ENCODE data around the gene CCT7. TPM values are rescaled to one million over a fixed set of nuclear protein-coding genes. Genes with fewer than 3 reads are reported as not detected.
"Not testable (repeated sequence)": the region's sequence is repeated elsewhere in the genome, so short reads cannot be mapped to it uniquely, and the experiment has no call there.

CCT7 gene
- total RNA-seq, 1 donor from 2014 or later = 188 TPM

DNA sequence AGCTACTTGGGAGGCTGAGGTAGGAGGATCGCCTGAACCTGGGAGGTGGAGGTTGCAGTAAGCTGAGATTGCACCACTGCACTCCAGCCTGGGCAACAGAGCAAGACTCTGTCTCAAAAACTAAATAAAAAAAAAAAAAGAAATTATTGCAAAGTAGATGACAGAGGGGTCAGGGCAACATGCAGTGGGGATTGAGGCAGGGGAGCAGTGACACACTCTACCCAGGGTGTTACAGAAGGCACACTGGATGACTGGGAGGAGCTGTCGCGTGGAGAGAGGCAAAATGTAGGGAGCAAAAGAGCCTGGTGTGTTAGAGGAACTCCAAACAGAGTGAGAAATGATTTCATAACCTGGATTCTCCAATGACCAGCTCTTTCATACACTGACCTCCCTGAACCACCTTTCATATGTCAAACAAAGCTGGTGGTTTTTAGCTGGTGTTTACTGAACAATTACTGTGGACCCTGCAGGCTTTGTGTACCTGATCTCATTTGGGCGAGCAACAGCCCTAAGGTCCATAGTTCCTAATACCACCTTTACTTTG is 28.1 kb downstream of the CCT7 start:
- Histone ChIP-seq H3K4me1 (no peaks in the 10 kb centered on the region), H3K9me3 (no peaks in the 10 kb centered on the region), H3K27ac (no peak overlapping the region), H3K36me3 (no peaks in the 10 kb centered on the region), H3K4me3 (no peak overlapping the region), H3K27me3 (no peaks in the 10 kb centered on the region)
- TF ChIP-seq POLR2A (IDR thresholded peaks at IDR 0.05) (no peak), POLR2AphosphoS5 (IDR thresholded peaks at IDR 0.05; ENCODE audit: insufficient read depth in 1 of 2, low read depth in 1 of 2) (no peak), CTCF (IDR thresholded peaks at IDR 0.05) (no peak)
- intact Hi-C loops (cut with DNase I) = no loop called here
- no peak for DNase-seq (ENCODE audit: extremely low spot score in 2 of 2)

DNA sequence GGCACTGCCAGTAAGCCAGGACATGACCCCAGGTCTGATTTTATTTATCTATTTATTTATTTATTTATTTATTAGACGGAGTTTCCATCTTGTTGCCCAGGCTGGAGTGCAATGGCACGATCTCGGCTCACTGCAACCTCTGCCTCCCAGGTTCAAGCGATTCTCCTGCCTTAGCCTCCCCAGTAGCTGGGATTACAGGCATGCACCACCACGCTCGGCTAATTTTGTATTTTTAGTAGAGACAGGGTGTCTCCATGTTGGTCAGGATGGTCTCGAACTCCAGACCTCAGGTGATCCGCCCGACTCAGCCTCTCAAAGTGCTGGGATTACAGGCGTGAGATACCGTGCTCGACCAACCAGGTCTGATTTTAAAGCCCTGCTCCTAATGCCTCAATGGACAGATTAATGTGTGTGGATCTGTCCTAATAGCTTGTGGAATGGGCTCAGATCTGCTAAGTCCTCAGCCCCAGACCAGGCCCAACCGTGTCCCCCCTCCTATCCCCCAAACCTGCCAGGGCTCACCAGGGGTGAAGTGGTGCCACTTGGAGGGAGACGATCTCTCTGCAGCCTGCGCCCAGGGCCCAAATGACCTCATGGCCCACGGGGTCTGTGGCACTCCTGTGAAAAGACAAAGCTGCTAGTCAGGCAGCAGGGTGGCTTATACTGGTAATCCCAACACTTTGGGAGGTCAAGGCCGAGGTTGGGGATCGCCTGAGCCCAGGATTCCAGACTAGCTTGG is 28.8 kb downstream of the CCT7 start:
- H3K27me3 ChIP-seq; H3K4me3 ChIP-seq; DNase-seq (ENCODE audit: extremely low spot score in 2 of 2); H3K27ac ChIP-seq; intact Hi-C loops (cut with DNase I); H3K9me3 ChIP-seq; H3K36me3 ChIP-seq; H3K4me1 ChIP-seq: not testable (repeated sequence)

DNA sequence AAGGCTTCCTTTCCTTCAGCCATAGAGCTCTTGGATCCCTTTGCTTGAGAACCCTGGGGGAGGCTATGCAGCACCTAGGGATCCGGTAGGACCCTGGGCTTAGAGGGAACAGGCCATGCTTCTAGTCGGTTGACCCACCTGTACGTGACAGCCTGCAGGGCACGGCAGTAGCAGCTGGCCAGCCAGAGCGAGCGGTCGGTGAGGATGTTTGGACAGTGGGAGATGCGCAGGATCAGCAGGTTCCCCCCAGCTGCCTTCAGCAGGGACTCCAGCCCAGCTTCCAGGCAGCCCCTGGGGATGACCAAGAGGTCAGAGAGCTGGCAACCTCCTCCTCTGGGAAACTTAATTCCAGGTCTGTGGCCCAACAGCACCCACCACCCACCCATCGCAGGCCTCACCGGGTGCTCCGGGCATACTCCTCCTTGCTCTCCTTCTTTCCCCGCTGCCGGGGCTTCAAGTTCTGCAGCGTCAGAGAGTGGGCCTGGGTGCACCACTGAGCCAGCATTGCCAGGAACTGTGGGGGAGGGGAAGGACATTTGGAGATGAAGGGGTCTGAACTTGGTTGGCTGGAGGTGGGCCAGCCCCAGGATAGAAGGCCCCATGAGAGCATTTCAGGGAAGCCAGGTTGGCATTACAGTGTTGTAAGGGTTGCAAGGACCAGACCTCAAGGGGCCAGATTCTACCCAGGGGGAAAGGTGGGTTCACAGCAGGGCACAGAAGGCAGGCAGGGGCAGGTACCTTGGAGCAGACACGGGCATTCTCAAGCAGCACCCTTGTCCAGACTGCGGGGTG is 29.6 kb downstream of the CCT7 start:
- no peak overlapping the region for H3K27ac ChIP-seq
- H3K27me3 ChIP-seq = no peaks in the 10 kb centered on the region
- TF ChIP-seq POLR2AphosphoS5 (IDR thresholded peaks at IDR 0.05; ENCODE audit: insufficient read depth in 1 of 2, low read depth in 1 of 2) (no peak), POLR2A (IDR thresholded peaks at IDR 0.05) (no peak), CTCF (IDR thresholded peaks at IDR 0.05) (no peak)
- H3K4me3 ChIP-seq = no peak overlapping the region
- DNase-seq (ENCODE audit: extremely low spot score in 2 of 2) = no peak
- peaks cover 6% of the 10 kb centered on the region for H3K4me1 ChIP-seq
- intact Hi-C loops (cut with DNase I) = no loop called here
- no peaks in the 10 kb centered on the region for H3K36me3 ChIP-seq
- no peaks in the 10 kb centered on the region for H3K9me3 ChIP-seq

GRCh38 chr2:73264332-73264606 is 30.2 kb downstream of the CCT7 start:
- Histone ChIP-seq H3K27me3 (no peaks in the 10 kb centered on the region), H3K27ac (no peak overlapping the region), H3K9me3 (no peaks in the 10 kb centered on the region), H3K36me3 (no peaks in the 10 kb centered on the region), H3K4me1 (peaks cover 11% of the 10 kb centered on the region), H3K4me3 (no peak overlapping the region)
- no peak for TF ChIP-seq POLR2A (IDR thresholded peaks at IDR 0.05)
- no peak for TF ChIP-seq POLR2AphosphoS5 (IDR thresholded peaks at IDR 0.05; ENCODE audit: insufficient read depth in 1 of 2, low read depth in 1 of 2)
- no peak for TF ChIP-seq CTCF (IDR thresholded peaks at IDR 0.05)
- intact Hi-C loops (cut with DNase I) = no loop called here
- no peak for DNase-seq (ENCODE audit: extremely low spot score in 2 of 2)

DNA sequence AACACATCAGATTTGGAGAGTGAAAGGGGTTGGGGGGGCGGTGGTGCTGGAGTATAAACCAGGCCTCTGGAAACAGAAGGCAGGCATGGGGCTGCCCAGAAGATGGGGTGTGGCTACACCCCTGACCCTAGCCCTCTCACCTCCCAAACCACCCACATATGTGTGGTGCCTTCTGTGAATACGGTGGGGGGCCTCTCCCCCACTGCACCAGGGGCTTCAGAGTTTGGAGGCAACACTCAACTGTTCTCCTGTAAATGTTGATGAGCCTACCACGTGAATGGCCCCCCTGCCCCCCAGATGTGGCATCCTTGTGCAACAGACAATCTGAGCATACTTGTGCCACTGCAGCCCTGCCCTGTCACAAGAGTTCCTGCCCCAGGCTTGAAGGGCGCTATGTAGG is 30.7 kb downstream of the CCT7 start:
- intact Hi-C loops (cut with DNase I) = no loop called here
- H3K9me3 ChIP-seq = no peaks in the 10 kb centered on the region
- H3K36me3 ChIP-seq = no peaks in the 10 kb centered on the region
- TF ChIP-seq POLR2AphosphoS5 (IDR thresholded peaks at IDR 0.05; ENCODE audit: insufficient read depth in 1 of 2, low read depth in 1 of 2) (no peak), CTCF (IDR thresholded peaks at IDR 0.05) (no peak), POLR2A (IDR thresholded peaks at IDR 0.05) (no peak)
- peaks cover 11% of the 10 kb centered on the region for H3K4me1 ChIP-seq
- H3K27me3 ChIP-seq = no peaks in the 10 kb centered on the region
- no peak for DNase-seq (ENCODE audit: extremely low spot score in 2 of 2)
- no peak overlapping the region for H3K27ac ChIP-seq
- H3K4me3 ChIP-seq = no peak overlapping the region
